ENCODE measurements around the gene CAMK4.
"Not testable (repeated sequence)": the region's sequence is repeated elsewhere in the genome, so short reads cannot be mapped to it uniquely, and the experiment has no call there.

Gene CAMK4

GRCh38 chr5:111379391-111379816 is 155.2 kb downstream of the CAMK4 start:
- no peak for DNase-seq (ENCODE audit: low read depth in 2 of 2)

GRCh38 chr5:111383288-111383970 is 159.2 kb downstream of the CAMK4 start:
- no peak for DNase-seq (ENCODE audit: low read depth in 2 of 2)

DNA sequence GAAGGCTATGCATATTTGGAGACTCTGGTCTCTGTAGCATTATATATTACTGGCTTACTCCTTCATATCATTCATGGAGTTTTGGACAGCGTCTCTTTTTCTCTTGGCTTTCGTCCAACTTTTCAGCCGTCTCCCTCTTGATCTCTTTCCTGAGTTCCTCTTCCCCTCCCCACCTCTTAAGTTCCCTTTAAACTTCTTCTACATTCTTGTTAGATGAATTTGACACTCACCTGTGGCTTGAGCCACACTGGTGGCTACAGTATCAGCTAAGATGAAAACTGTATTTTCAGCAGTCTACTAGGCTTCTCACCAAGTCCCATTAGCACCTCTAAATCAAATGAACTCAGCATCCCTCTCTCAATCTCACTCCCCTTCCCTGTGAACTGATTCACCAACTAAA is 160.0 kb downstream of the CAMK4 start:
- DNase-seq (ENCODE audit: low read depth in 2 of 2) = no peak

DNA sequence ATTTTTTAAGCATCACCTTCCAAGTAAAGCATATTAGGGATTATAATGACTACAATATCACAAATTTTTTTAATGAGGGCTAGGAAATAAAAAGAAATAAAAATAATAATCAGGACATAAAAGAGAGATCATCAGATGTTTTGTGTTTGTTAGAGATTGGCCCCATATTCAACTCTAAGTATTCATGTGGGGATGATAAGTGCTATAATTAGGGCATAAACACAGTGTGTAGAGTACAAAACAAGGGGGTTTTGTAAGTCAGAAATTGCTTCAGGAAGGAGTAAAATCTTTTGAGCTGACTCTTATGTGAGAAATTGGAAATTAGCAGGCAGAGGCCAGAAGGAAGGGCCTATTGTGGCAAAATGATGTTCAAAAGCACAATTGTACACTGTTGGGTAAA is 160.9 kb downstream of the CAMK4 start:
- no peak for DNase-seq (ENCODE audit: low read depth in 2 of 2)

- no peak for DNase-seq (ENCODE audit: low read depth in 2 of 2)
These were observed 162.0 kb downstream of the CAMK4 start for GRCh38 chr5:111385970-111386831.

- DNase-seq (ENCODE audit: low read depth in 2 of 2) = no peak
These were observed 162.6 kb downstream of the CAMK4 start for GRCh38 chr5:111386832-111387162.

DNA sequence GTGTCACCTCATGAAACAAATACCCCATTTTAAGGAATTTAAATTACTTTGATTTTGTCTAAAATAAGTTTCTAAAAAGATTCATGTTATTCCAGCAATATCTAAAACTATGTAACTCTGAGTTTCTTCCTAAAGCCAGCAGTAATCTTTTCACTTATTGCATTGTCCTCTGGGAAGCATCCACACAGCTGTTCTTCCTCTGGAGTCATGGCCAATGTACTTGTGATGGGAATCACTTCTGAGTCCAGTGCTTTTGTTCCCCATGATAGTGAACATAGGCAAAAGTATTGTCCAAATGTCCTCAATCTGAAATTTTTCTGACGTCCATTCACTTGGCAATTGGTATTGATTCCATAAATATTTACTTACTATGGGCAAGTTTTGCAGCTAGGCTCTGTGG is 163.2 kb downstream of the CAMK4 start:
- no peak for DNase-seq (ENCODE audit: low read depth in 2 of 2)

GRCh38 chr5:111389390-111390082 is 165.4 kb downstream of the CAMK4 start:
- no peak for DNase-seq (ENCODE audit: low read depth in 2 of 2)

GRCh38 chr5:111392181-111392580 is 168.0 kb downstream of the CAMK4 start:
- DNase-seq (ENCODE audit: low read depth in 2 of 2) = no peak

DNA sequence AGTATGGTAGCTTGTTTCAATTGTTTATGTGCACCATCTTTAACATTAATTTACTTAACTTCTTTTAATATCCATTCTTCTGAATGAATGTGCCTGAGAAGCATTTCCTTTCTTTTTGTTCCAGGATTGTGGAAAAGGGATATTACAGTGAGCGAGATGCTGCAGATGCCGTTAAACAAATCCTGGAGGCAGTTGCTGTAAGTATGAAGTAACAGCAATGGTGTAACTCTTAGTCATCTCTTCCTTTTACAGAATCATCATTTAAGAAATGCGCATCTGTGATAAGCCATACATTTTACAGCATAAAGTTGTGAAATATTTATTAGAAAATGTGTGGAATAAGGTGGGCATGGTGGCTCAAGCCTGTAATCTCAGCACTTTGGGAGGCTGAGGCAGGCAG is 170.4 kb downstream of the CAMK4 start:
- DNase-seq (ENCODE audit: low read depth in 2 of 2) = no peak

GRCh38 chr5:111398013-111398412 is 173.8 kb downstream of the CAMK4 start:
- no peak for DNase-seq (ENCODE audit: low read depth in 2 of 2)

DNA sequence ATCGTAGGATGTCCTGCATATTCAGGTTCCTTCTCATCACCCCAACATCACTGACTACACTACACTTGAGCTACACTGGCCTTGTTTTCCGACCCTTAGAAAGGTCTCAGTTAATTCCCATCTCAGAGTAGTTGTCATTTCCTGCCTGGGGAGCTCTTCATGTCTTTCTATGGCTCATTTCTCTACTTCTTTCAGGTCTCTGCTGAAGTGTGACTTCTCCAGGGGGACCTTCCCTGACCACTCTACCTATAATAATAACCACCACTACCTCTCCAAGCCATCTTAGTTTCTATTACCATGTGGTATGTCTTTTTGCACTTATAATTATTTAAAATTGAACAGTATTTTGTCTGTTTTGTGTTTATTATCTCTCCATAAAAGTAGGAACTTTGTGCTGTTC is 174.9 kb downstream of the CAMK4 start:
- no peak for DNase-seq (ENCODE audit: low read depth in 2 of 2)

DNA sequence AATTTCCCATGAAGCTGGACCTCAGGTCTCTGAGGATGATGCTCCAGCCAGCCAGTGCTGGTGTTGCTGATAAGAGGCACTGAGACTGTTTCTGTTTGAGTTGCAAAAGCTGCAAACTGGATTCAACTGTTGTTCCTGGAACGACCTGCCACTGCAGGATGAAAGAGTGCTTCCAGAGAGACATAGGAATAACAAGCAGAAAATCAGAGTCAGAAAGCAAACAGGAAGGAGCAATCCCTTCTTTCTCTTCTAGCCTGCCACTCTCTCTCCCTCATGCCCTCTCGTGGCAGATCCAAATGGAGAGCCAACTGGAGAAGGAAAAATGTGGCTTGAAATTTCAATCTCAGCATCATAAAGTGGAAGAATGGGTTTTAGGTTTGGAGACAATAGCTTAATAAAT is 177.7 kb downstream of the CAMK4 start:
- no peak for DNase-seq (ENCODE audit: low read depth in 2 of 2)

DNA sequence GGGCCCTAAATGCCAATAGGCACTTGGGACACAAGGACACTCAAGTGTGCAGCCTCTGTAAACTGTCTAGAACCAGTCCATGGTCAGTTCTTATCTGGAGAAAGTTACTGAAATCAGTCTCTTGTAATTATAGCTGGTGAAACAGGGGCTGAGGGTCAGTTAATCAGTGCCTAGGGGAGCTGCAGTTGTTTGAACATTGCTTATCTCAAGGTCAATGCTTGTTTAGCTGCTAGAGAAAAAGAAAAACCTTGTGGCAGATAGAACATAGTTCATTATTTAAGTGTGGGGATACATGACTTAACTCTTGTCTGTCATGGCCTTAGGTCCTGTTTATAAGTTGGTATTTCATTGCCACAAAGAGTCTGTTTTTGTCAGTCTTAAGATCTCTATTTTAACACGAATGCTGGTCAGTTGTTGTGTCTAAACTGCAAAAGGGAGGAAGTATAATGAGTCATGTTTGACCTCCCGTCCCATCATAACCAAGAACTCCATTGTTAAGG is 180.1 kb downstream of the CAMK4 start:
- DNase-seq (ENCODE audit: low read depth in 2 of 2) = no peak

DNA sequence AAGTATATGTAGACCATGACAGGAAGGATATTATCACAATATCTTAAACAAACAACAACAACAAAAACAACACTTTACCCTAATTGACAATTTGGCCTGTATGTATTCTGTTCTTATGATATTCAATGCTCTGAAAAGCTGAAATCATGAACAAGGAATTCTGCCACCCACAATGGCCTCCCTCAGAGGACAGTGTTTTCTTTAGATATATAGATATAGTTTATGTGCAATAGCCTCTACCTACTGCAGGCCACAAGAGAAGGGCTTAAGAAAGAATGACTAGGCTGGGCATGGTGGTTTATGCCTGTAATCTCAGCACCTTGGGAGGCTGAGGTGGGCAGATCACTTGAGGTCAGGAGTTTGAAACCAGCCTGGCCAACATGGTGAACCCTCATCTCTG is 183.4 kb downstream of the CAMK4 start:
- DNase-seq (ENCODE audit: low read depth in 2 of 2) = no peak

GRCh38 chr5:111408817-111409216 is 184.6 kb downstream of the CAMK4 start:
- DNase-seq (ENCODE audit: low read depth in 2 of 2) = no peak

GRCh38 chr5:111409266-111409665 is 185.1 kb downstream of the CAMK4 start:
- not testable (repeated sequence) for DNase-seq (ENCODE audit: low read depth in 2 of 2)

DNA sequence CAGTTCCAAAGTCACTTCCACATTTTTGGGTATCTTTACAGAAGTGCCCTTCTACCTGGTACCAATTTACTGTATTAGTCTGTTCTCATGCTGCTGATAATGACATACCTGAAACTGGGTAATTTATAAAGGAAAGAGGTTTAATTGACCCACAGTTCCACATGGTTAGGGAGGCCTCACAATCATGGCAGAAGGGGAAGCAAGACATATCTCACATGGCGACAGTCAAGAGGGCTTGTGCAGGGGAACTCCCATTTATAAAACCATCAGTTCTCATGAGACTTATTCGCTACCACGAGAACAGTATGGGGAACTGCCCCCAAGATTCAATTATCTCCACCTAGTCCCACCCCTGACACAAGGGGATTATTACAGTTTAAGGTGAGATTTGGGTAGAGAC is 185.9 kb downstream of the CAMK4 start:
- DNase-seq (ENCODE audit: low read depth in 2 of 2) = not testable (repeated sequence)

GRCh38 chr5:111411301-111411700 is 187.1 kb downstream of the CAMK4 start:
- DNase-seq (ENCODE audit: low read depth in 2 of 2) = no peak

GRCh38 chr5:111412593-111412992 is 188.4 kb downstream of the CAMK4 start:
- no peak for DNase-seq (ENCODE audit: low read depth in 2 of 2)

- no peak for DNase-seq (ENCODE audit: low read depth in 2 of 2)
These were observed 190.9 kb downstream of the CAMK4 start for GRCh38 chr5:111415053-111415452.

- no peak for DNase-seq (ENCODE audit: low read depth in 2 of 2)
These were observed 198.1 kb downstream of the CAMK4 start for GRCh38 chr5:111422245-111422644.

Data from activated CD4-positive, alpha-beta T cell treated with anti-CD3 and anti-CD28 coated beads for 24 hours (primary cell).